HG02763 (cell line): ENCODE results near the gene SFI1.
"Not testable (repeated sequence)": the region's sequence is repeated elsewhere in the genome, so short reads cannot be mapped to it uniquely, and the experiment has no call there.

Experiments used
- ATAC-seq: cut with Tn5 transposase; IDR thresholded peaks from one replicate; pipeline ENCODE4 v1.9.1; 2021; ENCODE audit warnings: mild to moderate bottlenecking, moderate library complexity; ENCODE audit not compliant: unreplicated experiment

Gene SFI1

GRCh38 chr22:31544481-31545480, 48.4 kb downstream of the SFI1 start:
- no peak for ATAC-seq

- ATAC-seq: no peak
Observed at GRCh38 chr22:31550871-31551370, 54.6 kb downstream of the SFI1 start.

GRCh38 chr22:31556627-31557203, 60.4 kb downstream of the SFI1 start:
- no peak for ATAC-seq

GRCh38 chr22:31558546-31558945, 62.2 kb downstream of the SFI1 start:
- ATAC-seq: not testable (repeated sequence)

GRCh38 chr22:31561238-31561887, 65.0 kb downstream of the SFI1 start:
- no peak for ATAC-seq

GRCh38 chr22:31561970-31562369, 65.6 kb downstream of the SFI1 start:
- ATAC-seq: no peak

GRCh38 chr22:31566484-31566883, 70.1 kb downstream of the SFI1 start:
- ATAC-seq: no peak

- ATAC-seq: no peak
Observed at GRCh38 chr22:31567196-31567595, 70.9 kb downstream of the SFI1 start.

GRCh38 chr22:31567702-31568101, 71.4 kb downstream of the SFI1 start:
- ATAC-seq: no peak

GRCh38 chr22:31569126-31569525, 72.8 kb downstream of the SFI1 start:
- no peak for ATAC-seq

- no peak for ATAC-seq
Observed at GRCh38 chr22:31572939-31573338, 76.6 kb downstream of the SFI1 start.

GRCh38 chr22:31574055-31574670, 77.8 kb downstream of the SFI1 start:
- ATAC-seq: no peak

GRCh38 chr22:31575190-31575589, 78.9 kb downstream of the SFI1 start:
- no peak for ATAC-seq

GRCh38 chr22:31577711-31578110, 81.4 kb downstream of the SFI1 start:
- no peak for ATAC-seq

GRCh38 chr22:31578171-31578570, 81.8 kb downstream of the SFI1 start:
- ATAC-seq: no peak

- ATAC-seq: no peak
Observed at GRCh38 chr22:31579835-31580242, 83.5 kb downstream of the SFI1 start.

- ATAC-seq: no peak
Observed at GRCh38 chr22:31583861-31584485, 87.6 kb downstream of the SFI1 start.

- ATAC-seq: no peak
Observed at GRCh38 chr22:31584804-31585160, 88.4 kb downstream of the SFI1 start.

- ATAC-seq: no peak
Observed at GRCh38 chr22:31585161-31585859, 89.0 kb downstream of the SFI1 start.
